GM18907 (cell line): ENCODE measurements around the gene CAVIN2.
"Not testable (repeated sequence)": the region's sequence is repeated elsewhere in the genome, so short reads cannot be mapped to it uniquely, and the experiment has no call there.

ENCODE experiments used
- ATAC-seq: cut with Tn5 transposase; IDR thresholded peaks from one replicate; pipeline ENCODE4 v1.9.1; 2021; ENCODE audit warnings: mild to moderate bottlenecking, moderate library complexity; ENCODE audit not compliant: unreplicated experiment

CAVIN2 gene

GRCh38 chr2:191802180-191802579, 44.7 kb downstream of the CAVIN2 start:
- no peak for ATAC-seq

- no peak for ATAC-seq
These were observed 46.0 kb downstream of the CAVIN2 start for GRCh38 chr2:191800874-191801273.

GRCh38 chr2:191799526-191799925, 47.4 kb downstream of the CAVIN2 start:
- no peak for ATAC-seq

- no peak for ATAC-seq
These were observed 48.7 kb downstream of the CAVIN2 start for GRCh38 chr2:191797942-191798876.

GRCh38 chr2:191797500-191797899, 49.4 kb downstream of the CAVIN2 start:
- ATAC-seq, result no peak

GRCh38 chr2:191795715-191796114, 51.2 kb downstream of the CAVIN2 start:
- ATAC-seq, result no peak

- no peak for ATAC-seq
These were observed 54.8 kb downstream of the CAVIN2 start for GRCh38 chr2:191791953-191792560.

- no peak for ATAC-seq
These were observed 56.2 kb downstream of the CAVIN2 start for GRCh38 chr2:191790737-191791136.

GRCh38 chr2:191789796-191790195, 57.1 kb downstream of the CAVIN2 start:
- ATAC-seq, result no peak

GRCh38 chr2:191786694-191787093, 60.2 kb downstream of the CAVIN2 start:
- no peak for ATAC-seq

- not testable (repeated sequence) for ATAC-seq
These were observed 61.2 kb downstream of the CAVIN2 start for GRCh38 chr2:191785651-191786050.
